ENCODE measurements around the gene POM121L2.

POM121L2 gene

GRCh38 chr6:27312146-27312949 is at the start of gene POM121L2:
TSS of gene POM121L2 (minus strand) at chr6:27312273. CDS start at chr6:27312170, 103 bp downstream.
- DNase-seq (ENCODE audit: low spot score), result peak; percentile 53

GRCh38 chr6:27359231-27359630 is 47.2 kb upstream of the POM121L2 start:
- DNase-seq (ENCODE audit: low spot score), result no peak

- no peak for DNase-seq (ENCODE audit: low spot score)
These were observed 46.7 kb upstream of the POM121L2 start for GRCh38 chr6:27358786-27359185.

- DNase-seq (ENCODE audit: low spot score), result no peak
These were observed 40.8 kb upstream of the POM121L2 start for GRCh38 chr6:27352850-27353249.

GRCh38 chr6:27334141-27334540 is 22.1 kb upstream of the POM121L2 start:
- no peak for DNase-seq (ENCODE audit: low spot score)

- DNase-seq (ENCODE audit: low spot score), result no peak
These were observed 21.6 kb upstream of the POM121L2 start for GRCh38 chr6:27333642-27334040.

GRCh38 chr6:27332692-27333641 is 20.9 kb upstream of the POM121L2 start:
- DNase-seq (ENCODE audit: low spot score), result no peak

- no peak for DNase-seq (ENCODE audit: low spot score)
These were observed 15.1 kb upstream of the POM121L2 start for GRCh38 chr6:27327023-27327738.

- DNase-seq (ENCODE audit: low spot score), result no peak
These were observed 9.8 kb upstream of the POM121L2 start for GRCh38 chr6:27321901-27322300.

GRCh38 chr6:27321370-27321769 is 9.3 kb upstream of the POM121L2 start:
- DNase-seq (ENCODE audit: low spot score), result no peak

GRCh38 chr6:27318973-27319372 is 6.9 kb upstream of the POM121L2 start:
- no peak for DNase-seq (ENCODE audit: low spot score)

GRCh38 chr6:27314046-27314445 is 2.0 kb upstream of the POM121L2 start:
- DNase-seq (ENCODE audit: low spot score), result no peak

- no peak for DNase-seq (ENCODE audit: low spot score)
These were observed 838 bp upstream of the POM121L2 start for GRCh38 chr6:27312950-27313271.

GRCh38 chr6:27311806-27312145 is 297 bp downstream of the POM121L2 start:
- DNase-seq (ENCODE audit: low spot score), result no peak

GRCh38 chr6:27303613-27304272 is 8.3 kb downstream of the POM121L2 start:
- no peak for DNase-seq (ENCODE audit: low spot score)

- DNase-seq (ENCODE audit: low spot score), result no peak
These were observed 14.0 kb downstream of the POM121L2 start for GRCh38 chr6:27297857-27298730.

GRCh38 chr6:27297484-27297856 is 14.6 kb downstream of the POM121L2 start:
- no peak for DNase-seq (ENCODE audit: low spot score)

GRCh38 chr6:27296106-27296783 is 15.8 kb downstream of the POM121L2 start:
- DNase-seq (ENCODE audit: low spot score), result peak; percentile 61

GRCh38 chr6:27295301-27296079 is 16.6 kb downstream of the POM121L2 start:
- peak; percentile 52 for DNase-seq (ENCODE audit: low spot score)

- DNase-seq (ENCODE audit: low spot score), result no peak
These were observed 17.7 kb downstream of the POM121L2 start for GRCh38 chr6:27294409-27294808.
